AG08395 (cell line): ENCODE data around the gene TRIM77.
"Not testable (repeated sequence)": the region's sequence is repeated elsewhere in the genome, so short reads cannot be mapped to it uniquely, and the experiment has no call there.

Source experiments
- DNase-seq: peaks from one replicate; pipeline ENCODE4 v3.0.0; 2012; ENCODE audit warnings: mixed read lengths, low spot score

Gene TRIM77, protein sequence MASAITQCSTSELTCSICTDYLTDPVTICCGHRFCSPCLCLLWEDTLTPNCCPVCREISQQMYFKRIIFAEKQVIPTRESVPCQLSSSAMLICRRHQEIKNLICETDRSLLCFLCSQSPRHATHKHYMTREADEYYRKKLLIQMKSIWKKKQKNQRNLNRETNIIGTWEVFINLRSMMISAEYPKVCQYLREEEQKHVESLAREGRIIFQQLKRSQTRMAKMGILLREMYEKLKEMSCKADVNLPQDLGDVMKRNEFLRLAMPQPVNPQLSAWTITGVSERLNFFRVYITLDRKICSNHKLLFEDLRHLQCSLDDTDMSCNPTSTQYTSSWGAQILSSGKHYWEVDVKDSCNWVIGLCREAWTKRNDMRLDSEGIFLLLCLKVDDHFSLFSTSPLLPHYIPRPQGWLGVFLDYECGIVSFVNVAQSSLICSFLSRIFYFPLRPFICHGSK

DNA sequence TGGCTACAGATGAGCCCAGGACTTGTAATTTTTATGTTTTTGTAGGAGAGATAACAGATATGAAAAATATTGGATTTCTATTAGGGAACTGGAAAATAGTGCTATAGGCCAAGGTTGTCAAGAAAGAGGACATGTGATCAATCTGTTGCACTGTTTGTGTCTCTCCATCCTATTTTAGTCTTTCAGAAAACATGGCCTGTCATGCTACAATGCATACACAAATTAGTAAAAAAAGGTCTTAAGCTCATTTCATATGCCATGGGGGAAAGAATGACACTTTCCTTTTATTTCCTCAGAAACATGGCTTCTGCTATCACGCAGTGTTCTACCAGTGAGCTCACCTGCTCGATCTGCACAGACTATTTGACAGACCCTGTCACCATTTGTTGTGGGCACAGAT lies at the start of gene TRIM77:
Gene TRIM77, plus strand, starts transcription at position 301 of the 400 bp plus-strand sequence. Its CDS starts 0 bp downstream, at position 301.
- DNase-seq, result not testable (repeated sequence)

- no peak for DNase-seq
Observed at GRCh38 chr11:89667001-89667400, 43.1 kb upstream of the TRIM77 start.

DNA sequence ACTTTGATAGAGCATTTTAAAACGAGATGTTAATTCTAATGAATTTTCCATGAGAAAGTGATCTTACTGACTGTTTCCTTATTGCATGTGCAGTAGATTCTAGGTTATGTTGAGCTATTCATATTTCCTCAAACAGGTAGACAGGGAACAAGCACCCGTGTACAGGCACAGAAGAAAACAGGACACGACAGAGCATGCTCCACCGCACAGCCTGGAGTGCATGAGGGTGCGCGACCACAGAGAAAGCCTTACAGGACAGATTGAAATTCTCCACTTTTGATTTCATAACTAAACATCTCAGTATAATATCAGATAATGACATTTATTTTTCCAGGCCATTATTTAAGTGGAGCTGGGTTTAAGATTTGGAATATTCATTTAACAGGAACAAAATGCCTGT lies 41.9 kb upstream of the TRIM77 start:
- DNase-seq, result not testable (repeated sequence)

GRCh38 chr11:89669586-89669985 lies 40.5 kb upstream of the TRIM77 start:
- DNase-seq, result not testable (repeated sequence)

DNA sequence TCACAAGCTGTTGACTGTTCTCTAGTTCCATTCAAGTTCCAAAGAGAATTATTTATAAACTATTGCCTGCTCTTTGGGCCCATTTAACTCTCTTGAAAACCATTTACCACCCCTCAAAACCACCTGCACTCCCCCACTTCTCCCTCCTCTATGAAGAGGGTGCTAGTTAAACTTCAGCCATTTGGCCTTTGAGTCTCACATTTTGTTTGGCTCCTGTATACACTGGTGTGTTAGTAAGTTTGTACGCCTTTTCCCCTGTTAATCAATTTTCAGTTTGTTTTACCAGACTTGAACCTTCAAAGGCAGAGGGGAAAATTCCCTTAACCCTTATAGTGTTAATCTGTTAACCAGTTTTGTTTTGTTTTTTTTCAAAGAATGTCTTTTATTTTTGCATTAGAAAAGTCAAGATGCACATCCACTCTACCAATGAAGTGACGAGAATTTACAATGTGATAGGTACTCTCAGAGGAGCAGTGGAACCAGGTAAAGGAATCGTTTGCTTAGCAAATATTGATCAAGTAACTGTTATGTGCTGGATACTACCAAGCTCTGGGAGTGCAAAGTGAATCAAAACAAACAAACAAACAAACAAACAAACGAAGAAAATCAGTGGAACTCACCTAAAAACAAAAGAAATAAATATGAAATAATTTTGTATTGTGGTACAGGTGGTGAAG lies 40.0 kb upstream of the TRIM77 start:
- DNase-seq, result not testable (repeated sequence)

DNA sequence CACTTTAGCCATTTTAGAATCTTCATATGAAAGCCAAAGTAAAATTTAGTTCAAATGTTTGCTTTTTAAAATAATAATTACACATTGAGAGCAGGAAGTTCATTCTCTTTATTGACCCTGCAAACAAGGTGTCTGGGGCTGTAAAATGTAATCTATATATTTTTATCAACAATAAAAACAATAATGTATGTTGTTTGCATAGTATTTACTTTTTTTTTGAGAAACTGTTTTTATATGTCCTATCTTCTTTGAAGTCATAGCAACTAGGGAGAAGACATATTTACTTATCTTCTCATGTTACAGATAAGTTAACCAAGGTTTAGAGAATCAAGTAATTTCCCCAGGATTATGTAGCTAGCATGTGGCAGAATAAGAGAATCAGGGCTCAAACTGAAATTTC lies 37.6 kb upstream of the TRIM77 start:
- DNase-seq, result not testable (repeated sequence)

DNA sequence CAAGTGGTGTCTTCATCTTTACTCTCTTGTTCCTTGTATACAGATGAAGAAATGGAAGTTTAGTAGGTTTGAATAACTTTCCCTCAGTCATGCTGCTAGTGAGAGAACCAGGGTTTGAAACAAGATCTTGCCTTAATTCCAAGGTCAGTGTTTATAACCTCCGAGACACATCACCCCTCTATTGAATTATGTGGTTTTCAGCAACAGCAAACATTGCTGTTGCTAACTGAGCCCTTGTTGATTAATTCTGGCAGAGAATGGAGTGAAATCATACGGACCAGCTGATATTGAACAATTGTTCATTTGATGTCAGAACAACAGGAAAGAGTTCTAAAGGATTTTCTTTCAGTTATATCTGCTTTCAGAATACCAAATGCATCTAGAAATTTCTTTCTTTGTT lies 36.7 kb upstream of the TRIM77 start:
- not testable (repeated sequence) for DNase-seq

DNA sequence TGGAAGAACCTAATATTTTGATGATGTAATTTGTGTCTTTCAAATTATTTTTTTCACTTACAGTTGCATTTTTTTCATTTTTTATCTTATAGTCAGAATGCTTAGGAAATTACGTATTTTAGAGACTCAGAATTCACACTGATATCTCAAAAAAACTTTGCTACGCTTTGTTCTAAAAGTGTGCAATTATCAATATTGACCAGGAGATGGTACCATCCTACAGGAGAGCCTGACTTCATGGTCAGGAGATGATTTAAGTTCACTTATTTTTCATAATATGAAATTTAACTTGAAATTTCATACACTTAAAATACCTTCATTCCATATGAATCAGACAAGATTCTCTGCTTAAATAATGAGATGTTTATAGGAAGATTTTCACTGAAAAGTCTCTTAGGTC lies 34.7 kb upstream of the TRIM77 start:
- not testable (repeated sequence) for DNase-seq

- not testable (repeated sequence) for DNase-seq
Observed at GRCh38 chr11:89675948-89676347, 34.2 kb upstream of the TRIM77 start.

GRCh38 chr11:89707080-89707479 lies 3.0 kb upstream of the TRIM77 start:
- DNase-seq, result not testable (repeated sequence)

- not testable (repeated sequence) for DNase-seq
Observed at GRCh38 chr11:89724866-89725498, 14.9 kb downstream of the TRIM77 start.

- not testable (repeated sequence) for DNase-seq
Observed at GRCh38 chr11:89730215-89730614, 20.1 kb downstream of the TRIM77 start.

GRCh38 chr11:89736566-89736965 lies 26.5 kb downstream of the TRIM77 start:
- no peak for DNase-seq

DNA sequence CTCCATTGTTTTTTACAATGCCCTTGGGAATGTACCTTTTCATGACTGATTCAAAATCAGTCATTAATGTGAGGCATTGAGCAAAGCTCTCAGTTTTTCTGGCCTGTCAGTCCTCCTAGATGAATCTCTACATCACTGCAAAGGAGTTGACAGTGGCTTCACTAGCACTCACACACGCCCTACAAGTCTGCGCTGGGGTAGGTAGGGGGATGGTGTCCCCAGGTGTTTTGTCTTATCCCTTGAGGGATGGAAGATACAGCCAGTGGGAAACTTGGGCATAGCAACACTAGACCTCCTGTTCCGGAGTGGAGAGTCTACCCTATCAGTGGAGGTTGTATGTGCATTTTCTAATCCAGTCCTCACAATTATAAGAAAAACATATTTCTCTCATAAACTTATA lies 27.0 kb downstream of the TRIM77 start:
- no peak for DNase-seq

GRCh38 chr11:89741406-89741805 lies 31.3 kb downstream of the TRIM77 start:
- DNase-seq, result not testable (repeated sequence)

DNA sequence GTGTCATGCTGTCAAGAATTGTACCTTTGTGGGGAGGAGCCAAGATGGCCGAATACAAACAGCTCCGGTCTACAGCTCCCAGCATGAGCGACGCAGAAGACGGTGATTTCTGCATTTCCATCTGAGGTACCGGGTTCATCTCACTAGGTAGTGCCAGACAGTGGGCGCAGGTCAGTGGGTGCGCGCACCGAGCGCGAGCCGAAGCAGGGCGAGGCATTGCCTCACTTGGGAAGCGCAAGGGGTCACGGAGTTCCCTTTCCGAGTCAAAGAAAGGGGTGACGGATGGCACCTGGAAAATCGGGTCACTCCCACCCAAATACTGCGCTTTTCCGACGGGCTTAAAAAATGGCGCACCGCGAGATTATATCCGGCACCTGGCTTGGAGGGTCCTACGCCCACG lies 34.1 kb downstream of the TRIM77 start:
- not testable (repeated sequence) for DNase-seq

DNA sequence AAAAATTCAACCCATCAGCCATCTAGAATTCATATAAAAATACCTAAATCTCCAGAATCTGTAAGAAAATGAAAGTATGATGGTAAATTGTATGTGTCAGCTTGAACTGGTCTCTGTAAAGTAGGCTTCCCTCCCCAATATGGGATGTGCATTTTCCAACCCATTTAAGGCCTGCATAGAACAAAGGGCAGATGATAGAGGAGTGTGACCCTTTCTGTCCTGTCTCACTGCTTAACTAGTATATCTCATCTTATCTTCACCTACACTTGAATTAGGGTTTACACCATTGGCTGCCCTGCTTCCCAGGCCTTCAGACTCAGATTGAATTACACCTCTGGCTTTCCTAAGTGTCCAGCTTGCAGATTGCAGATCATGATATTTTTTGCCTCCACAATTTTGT lies 40.7 kb downstream of the TRIM77 start:
- not testable (repeated sequence) for DNase-seq
